K562 (cell line): ENCODE results near the gene MICU2. TPM values are rescaled to one million over a fixed set of nuclear protein-coding genes. Genes with fewer than 3 reads are reported as not detected.

Source experiments
- ATAC-seq: fragments of 200-7000 bp; cut with Tn5 transposase; 3 replicates; pipeline ENCODE4 v1.9.1; 2020; ENCODE audit warnings: moderate library complexity
- BruUV-seq: library from RNA; stranded (reverse); fragments of 400-500 nt; replicated peaks from 2 replicates; lab custom pipeline; 2021; lab: Mats Ljungman, UMichigan
- CTCF ChIA-PET: fragments of 300-600 bp; formaldehyde crosslinking; extraction: SDS; loops from one replicate; lab custom pipeline; 2021; ENCODE audit warnings: low intra/inter-chr PET ratio; lab: Yijun Ruan, JAX
- POLR2A ChIA-PET: fragments of 300-600, 350-650 bp; sonication (Branson Sonifier 250); formaldehyde crosslinking; extraction: SDS; loops from one replicate; lab custom pipeline; 2021; ENCODE audit warnings: antibody characterized with exemption, inconsistent platforms; lab: Yijun Ruan, JAX
- DNase-seq, 4 experiments: peaks; one replicate each; pipeline versions ENCODE4 v3.0.0 to v3.0.0-alpha.2; 2011 to 2018; ENCODE audit warnings: low spot score in 3 of 4, mixed read lengths in 3 of 4; ENCODE audit errors: extremely low read depth in 1 of 4
- FAIRE-seq: peaks from 2 replicates; lab custom pipeline; 2011; peaks lifted over from hg19 to GRCh38; lab: Jason Lieb, UNC
- H2AFZ ChIP-seq: 2 replicates; pipeline ENCODE4 v1.6.0; 2011; ENCODE audit warnings: low read depth, low read length, control low read depth, inconsistent platforms
- H3K27ac ChIP-seq: fragments of 200-600 bp; 3 replicates; pipeline ENCODE4 v1.8.0; 2011; ENCODE audit warnings: low read depth, mild to moderate bottlenecking, control low read depth, inconsistent platforms, low read length, moderate library complexity, mixed read lengths; ENCODE audit errors: extremely low read depth
- H3K27me3 ChIP-seq, 2 experiments: fragments of 300-600 bp in 1 of 2; 2 replicates in 1 of 2; 3 replicates in 1 of 2; pipeline versions ENCODE4 v1.6.0 to v1.8.0; 2011; ENCODE audit warnings: inconsistent platforms in 2 of 2, low read length in 2 of 2, mild to moderate bottlenecking in 1 of 2, mixed read lengths in 1 of 2, moderate library complexity in 1 of 2; ENCODE audit not compliant: control insufficient read depth in 2 of 2, insufficient read depth in 2 of 2
- H3K36me3 ChIP-seq: fragments of 300-600 bp; 3 replicates; pipeline ENCODE4 v1.8.0; 2011; ENCODE audit warnings: mild to moderate bottlenecking, low read length, inconsistent platforms; ENCODE audit not compliant: control insufficient read depth, insufficient read depth
- H3K4me1 ChIP-seq, 2 experiments: fragments of 200-600 bp in 1 of 2; replicated peaks in 1 of 2; 2 replicates in 1 of 2; 3 replicates in 1 of 2; pipeline versions ENCODE4 v1.5.1 to v1.8.0; 2011; ENCODE audit warnings: inconsistent platforms in 2 of 2, low read length in 2 of 2, mild to moderate bottlenecking in 1 of 2, mixed read lengths in 1 of 2, moderate library complexity in 1 of 2; ENCODE audit not compliant: control insufficient read depth in 2 of 2, insufficient read depth in 2 of 2
- H3K4me2 ChIP-seq: 2 replicates; pipeline ENCODE4 v1.6.1; 2011; ENCODE audit warnings: low read length, control low read depth, inconsistent platforms, mixed read lengths; ENCODE audit not compliant: insufficient read depth
- H3K4me3 ChIP-seq: fragments of 200-600 bp; sonication (generic), shearing (Covaris generic); 2 replicates; pipeline ENCODE4 v1.5.1; 2016; ENCODE audit warnings: control low read depth, inconsistent platforms
- H3K79me2 ChIP-seq: fragments of 200-600 bp; 3 replicates; pipeline ENCODE4 v1.8.0; 2011; ENCODE audit warnings: low read length, inconsistent platforms; ENCODE audit not compliant: control insufficient read depth, insufficient read depth
- H3K9ac ChIP-seq, 2 experiments: 2 replicates each; pipeline versions ENCODE4 v1.6.0 to v1.6.1; 2011; ENCODE audit warnings: low read depth in 2 of 2, low read length in 2 of 2, control low read depth in 1 of 2, inconsistent platforms in 1 of 2, mild to moderate bottlenecking in 1 of 2, mixed read lengths in 1 of 2; ENCODE audit not compliant: insufficient read depth in 1 of 2
- H3K9me1 ChIP-seq: one replicate; pipeline ENCODE4 v1.6.0; 2011; ENCODE audit warnings: inconsistent platforms, mild to moderate bottlenecking, low read length, moderate library complexity; ENCODE audit not compliant: control insufficient read depth, insufficient read depth
- H3K9me3 ChIP-seq: replicated peaks from 2 replicates; pipeline ENCODE4 v1.5.1; 2011; ENCODE audit warnings: low read depth, low read length, inconsistent platforms; ENCODE audit not compliant: control insufficient read depth, insufficient read depth
- H4K20me1 ChIP-seq: replicated peaks from 2 replicates; pipeline ENCODE4 v1.6.1; 2011; ENCODE audit warnings: low read length, inconsistent platforms, mixed read lengths; ENCODE audit not compliant: control insufficient read depth, insufficient read depth
- FOXM1 ChIP-seq, 2 experiments: fragments of 450-650 bp in 1 of 2; sonication (generic) in 1 of 2; formaldehyde crosslinking in 1 of 2; IDR thresholded peaks; 2 replicates each; pipeline versions ENCODE4 v1.6.1 to v1.9.0; 2017 to 2022; ENCODE audit warnings: low read depth in 2 of 2, mild to moderate bottlenecking in 2 of 2, missing genetic modification reagents in 1 of 2, moderate library complexity in 1 of 2
- NRF1 ChIP-seq, 2 experiments: fragments of 450-650 bp; IDR thresholded peaks in 1 of 2; conservative IDR thresholded peaks in 1 of 2; 2 replicates each; pipeline ENCODE4 v1.6.1; 2014; ENCODE audit warnings: mild to moderate bottlenecking in 2 of 2
- TBL1XR1 ChIP-seq, 2 experiments: IDR thresholded peaks; 2 replicates each; pipeline ENCODE4 v1.6.1; 2012; ENCODE audit warnings: improper control_type of control experiment in 2 of 2, low read length in 2 of 2, mild to moderate bottlenecking in 1 of 2
- ZNF639 ChIP-seq, 2 experiments: fragments of 200-800 bp in 1 of 2; sonication (Bioruptor generic) in 1 of 2; sonication (generic) in 1 of 2; formaldehyde crosslinking in 1 of 2; IDR thresholded peaks in 1 of 2; conservative IDR thresholded peaks in 1 of 2; 2 replicates each; pipeline versions ENCODE4 v1.5.0 to v1.6.1; 2016 to 2020; ENCODE audit warnings: missing compliant biosample characterization in 1 of 2, missing genetic modification characterization in 1 of 2, missing genetic modification reagents in 1 of 2
- WGBS: fragments of 100-300 bp; shearing (Covaris generic); methylation state at CpG from one replicate; pipeline ENCODE4 v1.1.6; 2016; ENCODE audit warnings: low coverage, mixed read lengths; ENCODE audit not compliant: insufficient coverage; ENCODE audit errors: missing lambda C conversion rate; 5-methylcytosine and 5-hydroxymethylcytosine counted together
- in situ Hi-C: fragments of 300-500 bp; cut with MboI; formaldehyde crosslinking; loops from 4 replicates; pipeline ENCODE4 v1.15.0; 2018; ENCODE audit warnings: inconsistent platforms, mixed read lengths
- intact Hi-C: fragments of 100-400 bp; cut with micrococcal nuclease; formaldehyde crosslinking; loops from 2 replicates; pipeline ENCODE4 v1.14.2; 2022
- polyA plus RNA-seq, 8 experiments: library from polyadenylated mRNA; depleted of rRNA in 4 of 8; stranded (reverse) in 5 of 8; unstranded in 3 of 8; fragments of >200 nt; fragmentation: Nextera tagmentation in 2 of 8; fragmentation: Illumina TruSeq in 1 of 8; extraction: Ambion mirVana in 2 of 8; extraction: Trizol in 1 of 8; gene quantifications; 2 replicates each; pipeline versions ENCODE4 v1.2.1 to v1.2.3, GENCODE V29; 2011 to 2014; ENCODE audit warnings: inconsistent platforms in 1 of 8, missing spikeins in 1 of 8
- total RNA-seq, 7 experiments: library from RNA; depleted of rRNA in 6 of 7; stranded (reverse); fragments of >200 nt in 6 of 7; fragmentation: Illumina TruSeq in 2 of 7; extraction: Trizol in 2 of 7; gene quantifications; 2 replicates each; pipeline versions ENCODE4 v1.2.1 to v1.2.3, GENCODE V29; 2011 to 2021; ENCODE audit warnings: low replicate concordance in 1 of 7

MICU2 gene
- total and polyA plus RNA-seq, 9 of the 15 experiments (the other 6 are each of a cell fraction or from before 2014, with no cell fraction given), result 9.1 to 41.8 (median 33.4) TPM

- no peak for TF ChIP-seq TBL1XR1 (IDR thresholded peaks at IDR 0.05; ENCODE audit: low read length in 2 of 2)
- TF ChIP-seq, all 486 proteins: peak for 38
These were observed 144.9 kb downstream of the MICU2 start, which contains the start of gene ZDHHC20 (continued) for GRCh38 chr13:21458813-21459701.

GRCh38 chr13:21458451-21458812 lies 145.5 kb downstream of the MICU2 start:
- peak overlapping the region; percentile 89 for H2AFZ ChIP-seq
- intact Hi-C loops, result no loop called here
- BruUV-seq, result no TSS peak
- DNase-seq (peak; percentile 20 to 57 (median 32)), ATAC-seq (peak; percentile 73), FAIRE-seq (no peak)
- H3K36me3 ChIP-seq, result no peaks in the 10 kb centered on the region
- in situ Hi-C loops, result no loop called here
- 0% methylated on average over 13 of the region's 16 CpGs for WGBS
- peaks cover 0 to 6% of the 10 kb centered on the region in 2 experiments; a peak in 3 of 5 replicates for H3K4me1 ChIP-seq
- POLR2A ChIA-PET, result interaction anchor here (1.0 kb wide), 1 partner anchor 13 kb away, joined by 3 read pairs; no protein-coding TSS in a partner anchor
- CTCF ChIA-PET, result no interaction called here
- H4K20me1 ChIP-seq, result no peaks in the 10 kb centered on the region
- peak overlapping the region; percentile 84 for H3K4me3 ChIP-seq
- TF ChIP-seq FOXM1 (IDR thresholded peaks at IDR 0.05; ENCODE audit: low read depth), result peak; percentile 54; the same call in 1 of the 2 replicates
- no peak for TF ChIP-seq FOXM1 (CRISPR knock-in tag; IDR thresholded peaks at IDR 0.05; ENCODE audit: low read depth)
- 0 out of 4 replicates have a peak, but pooled peaks of 1 of the 2 experiments have one; percentile 5 for TF ChIP-seq NRF1 (conservative IDR thresholded peaks at IDR 0.05 in 1 of 2, IDR thresholded peaks at IDR 0.05 in 1 of 2)
- TF ChIP-seq ZNF639 (CRISPR knock-in tag; conservative IDR thresholded peaks at IDR 0.05 in 1 of 2, IDR thresholded peaks at IDR 0.05 in 1 of 2), result no peak
- TF ChIP-seq, all 486 proteins: peak for 2
- peak overlapping the region; percentile 86; the same call in 2 of the 3 replicates for H3K27ac ChIP-seq
- H3K79me2 ChIP-seq, result peaks cover 48% of the 10 kb centered on the region
- H3K9me3 ChIP-seq, result 0 out of 2 replicates have a peak, but pooled peaks cover 2% of the 10 kb centered on the region
- no peaks in the 10 kb centered on the region for H3K9me1 ChIP-seq
- H3K4me2 ChIP-seq, result peak overlapping the region; percentile 87
- H3K9ac ChIP-seq, result peak overlapping the region; percentile 74 to 97
- H3K27me3 ChIP-seq, result no peaks in the 10 kb centered on the region
